BLaER1 treated with 17β-estradiol and CSF1 and Interleukin-3, amounts not matched to agents 10 nM and 100 nM (cell line): Measurements from ENCODE around the gene NAA80.

Experiments
- H3K27ac ChIP-seq, 11 experiments: shearing (Covaris generic); formaldehyde crosslinking; 2 replicates each; pipeline ENCODE4 v1.8.1; 2022
- H3K27me3 ChIP-seq, 11 experiments: shearing (Covaris generic); formaldehyde crosslinking; 2 replicates each; pipeline ENCODE4 v1.8.1; 2022
- H3K36me3 ChIP-seq, 11 experiments: shearing (Covaris generic); formaldehyde crosslinking; 2 replicates each; pipeline ENCODE4 v1.8.1; 2022
- H3K4me1 ChIP-seq, 10 experiments: shearing (Covaris generic); formaldehyde crosslinking; 2 replicates each; pipeline ENCODE4 v1.8.1; 2022
- H3K4me2 ChIP-seq, 11 experiments: shearing (Covaris generic); formaldehyde crosslinking; 2 replicates each; pipeline ENCODE4 v1.8.1; 2022
- H3K4me3 ChIP-seq, 10 experiments: shearing (Covaris generic); formaldehyde crosslinking; 2 replicates each; pipeline ENCODE4 v1.8.1; 2022
- H3K9ac ChIP-seq, 11 experiments: shearing (Covaris generic); formaldehyde crosslinking; 2 replicates each; pipeline ENCODE4 v1.8.1; 2022
- H3K9me3 ChIP-seq, 11 experiments: shearing (Covaris generic); formaldehyde crosslinking; replicated peaks in 1 of 11; 2 replicates each; pipeline ENCODE4 v1.8.1; 2022
- H4K20me1 ChIP-seq, 11 experiments: shearing (Covaris generic); formaldehyde crosslinking; 2 replicates each; pipeline ENCODE4 v1.8.1; 2022
- Cebpa-rat ChIP-seq, 11 experiments: shearing (Covaris generic); IDR thresholded peaks; 2 replicates each; pipeline ENCODE4 v1.8.1; 2022

NAA80 gene

DNA sequence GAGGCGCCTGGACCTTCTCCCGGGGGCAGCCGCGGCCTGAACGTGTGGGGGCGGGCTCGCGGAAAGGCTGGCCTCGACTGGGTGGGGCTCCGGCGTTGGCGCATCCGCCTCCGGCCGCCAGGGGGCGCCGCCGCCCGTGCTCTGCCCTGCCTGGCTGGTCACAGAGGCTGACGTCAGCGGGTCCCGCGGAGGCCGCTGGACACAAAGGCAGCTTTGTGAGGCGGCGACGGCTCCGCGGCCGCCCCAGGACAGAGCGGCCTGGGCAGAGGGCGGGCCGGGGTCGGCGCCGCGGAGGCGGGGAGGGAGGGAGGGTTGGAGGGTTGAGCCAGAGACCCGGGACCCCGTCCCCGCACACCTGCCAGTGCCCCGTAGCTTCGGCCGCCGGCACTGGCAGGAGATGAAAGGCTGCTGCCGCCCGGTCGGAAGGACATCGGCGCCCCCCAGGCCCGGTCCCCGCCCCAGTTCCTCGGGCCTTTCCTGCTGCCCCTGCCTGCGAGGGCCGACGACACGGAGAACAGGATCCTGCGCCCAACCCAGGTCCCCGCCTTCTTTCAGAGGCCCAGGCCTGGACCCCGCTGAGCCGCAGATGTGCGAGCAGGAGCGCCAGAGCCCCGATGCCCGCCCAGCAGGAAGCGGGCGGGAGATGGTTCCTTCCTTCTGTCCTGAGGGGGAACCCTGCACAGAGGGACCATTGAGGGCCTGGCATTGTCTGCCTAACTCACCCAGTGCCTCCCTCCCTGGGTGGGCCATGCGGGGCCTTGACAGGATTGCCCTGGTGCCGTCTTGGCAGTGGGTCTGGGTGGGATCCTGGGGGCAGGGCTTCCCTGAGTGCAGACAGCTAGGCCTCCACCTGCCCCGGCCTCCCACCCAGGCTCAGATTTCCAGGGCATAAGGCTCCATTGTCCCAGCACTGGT is 38.9 kb downstream of the NAA80 start:
- H3K9me3 ChIP-seq = no peaks in the 10 kb centered on the region
- H3K4me2 ChIP-seq = peak overlapping the region; percentile 83 to 97 (median 93)
- H3K9ac ChIP-seq = peak overlapping the region; percentile 78 to 88 (median 86)
- TF ChIP-seq Cebpa-rat (IDR thresholded peaks at IDR 0.05) = no peak
- H3K27ac ChIP-seq = peak overlapping the region; percentile 71 to 91 (median 86); a peak in 21 of 22 replicates
- peaks cover 28 to 64% (median 48%) of the 10 kb centered on the region in 10 experiments for H3K4me1 ChIP-seq
- H3K4me3 ChIP-seq = peak overlapping the region; percentile 42 to 72 (median 61)
- H4K20me1 ChIP-seq = peaks cover 10 to 85% (median 41%) of the 10 kb centered on the region in 11 experiments; a peak in 21 of 22 replicates
- H3K36me3 ChIP-seq = peaks cover 35 to 45% (median 42%) of the 10 kb centered on the region in 11 experiments
- peaks cover 0 to under 1% (median 0%) of the 10 kb centered on the region in 11 experiments; a peak in 2 of 22 replicates for H3K27me3 ChIP-seq

- H3K27me3 ChIP-seq = no peaks in the 10 kb centered on the region
- peak overlapping the region; percentile 78 to 88 (median 86); a peak in 21 of 22 replicates for H3K9ac ChIP-seq
- peak overlapping the region; percentile 10 to 72 (median 61); a peak in 8 of 20 replicates for H3K4me3 ChIP-seq
- H3K4me2 ChIP-seq = peak overlapping the region; percentile 83 to 97 (median 93)
- no peaks in the 10 kb centered on the region for H3K9me3 ChIP-seq
- peaks cover 42 to 53% (median 50%) of the 10 kb centered on the region in 11 experiments for H3K36me3 ChIP-seq
- peaks cover 18 to 88% (median 48%) of the 10 kb centered on the region in 11 experiments for H4K20me1 ChIP-seq
- peak overlapping the region in 9 of 11 experiments; percentile 20 to 88 (median 86); a peak in 15 of 22 replicates for H3K27ac ChIP-seq
- no peak for TF ChIP-seq Cebpa-rat (IDR thresholded peaks at IDR 0.05)
- peaks cover 35 to 66% (median 55%) of the 10 kb centered on the region in 10 experiments for H3K4me1 ChIP-seq
Measured at GRCh38 chr3:50259432-50260026, 39.7 kb downstream of the NAA80 start.

DNA sequence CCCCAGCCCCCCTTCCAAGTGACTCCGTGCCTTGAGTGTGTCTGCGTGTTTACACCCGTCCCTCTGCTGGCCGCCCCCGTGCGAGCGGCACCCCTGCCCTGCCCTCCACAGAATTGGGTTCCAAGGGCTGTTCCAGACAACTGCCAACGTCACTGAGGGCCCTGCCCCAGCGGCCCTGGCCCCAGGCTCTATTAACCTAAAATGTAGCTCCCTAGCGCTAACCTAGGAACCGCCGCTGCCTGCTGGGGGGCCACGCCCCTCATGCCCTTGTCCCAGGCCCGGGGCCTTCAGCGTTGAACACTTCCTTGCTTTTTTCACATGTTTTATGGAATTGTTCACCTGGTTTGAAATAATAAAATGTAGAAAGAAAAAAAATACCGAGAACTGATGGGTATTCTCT is 40.2 kb downstream of the NAA80 start:
- peak overlapping the region in 8 of 11 experiments; percentile 15 to 88 (median 86); a peak in 12 of 22 replicates for H3K9ac ChIP-seq
- no peak overlapping the region for H3K27ac ChIP-seq
- H3K4me2 ChIP-seq = peak overlapping the region in 7 of 11 experiments; percentile 83 to 97 (median 93); a peak in 9 of 22 replicates
- H3K27me3 ChIP-seq = no peaks in the 10 kb centered on the region
- H3K4me1 ChIP-seq = peaks cover 41 to 66% (median 54%) of the 10 kb centered on the region in 10 experiments
- no peaks in the 10 kb centered on the region for H3K9me3 ChIP-seq
- H3K4me3 ChIP-seq = 0 out of 20 replicates have a peak overlapping the region, but pooled peaks of 1 of the 10 experiments have one; percentile 61
- peaks cover 23 to 90% (median 54%) of the 10 kb centered on the region in 11 experiments for H4K20me1 ChIP-seq
- peaks cover 48 to 58% (median 55%) of the 10 kb centered on the region in 11 experiments for H3K36me3 ChIP-seq
- TF ChIP-seq Cebpa-rat (IDR thresholded peaks at IDR 0.05) = no peak

- Histone ChIP-seq H3K9ac (peak overlapping the region in 7 of 11 experiments; percentile 18 to 88 (median 28); a peak in 8 of 22 replicates), H3K36me3 (peaks cover 50 to 67% (median 64%) of the 10 kb centered on the region in 11 experiments), H4K20me1 (peaks cover 29 to 92% (median 62%) of the 10 kb centered on the region in 11 experiments), H3K27me3 (no peaks in the 10 kb centered on the region), H3K27ac (no peak overlapping the region; a peak in 1 of 22 replicates), H3K9me3 (no peaks in the 10 kb centered on the region), H3K4me3 (no peak overlapping the region), H3K4me1 (peaks cover 46 to 73% (median 59%) of the 10 kb centered on the region in 10 experiments), H3K4me2 (peak overlapping the region in 1 of 11 experiments; percentile 83; a peak in 1 of 22 replicates)
- no peak for TF ChIP-seq Cebpa-rat (IDR thresholded peaks at IDR 0.05)
Measured at GRCh38 chr3:50258029-50258680, 41.0 kb downstream of the NAA80 start.

GRCh38 chr3:50256978-50257890 is 42.0 kb downstream of the NAA80 start:
- no peaks in the 10 kb centered on the region for H3K27me3 ChIP-seq
- H3K9ac ChIP-seq = no peak overlapping the region
- no peaks in the 10 kb centered on the region for H3K9me3 ChIP-seq
- H3K4me1 ChIP-seq = peaks cover 42 to 82% (median 65%) of the 10 kb centered on the region in 10 experiments
- H4K20me1 ChIP-seq = peaks cover 38 to 92% (median 71%) of the 10 kb centered on the region in 11 experiments
- H3K4me2 ChIP-seq = no peak overlapping the region; a peak in 1 of 22 replicates
- peaks cover 59 to 76% (median 73%) of the 10 kb centered on the region in 11 experiments for H3K36me3 ChIP-seq
- no peak for TF ChIP-seq Cebpa-rat (IDR thresholded peaks at IDR 0.05)
- no peak overlapping the region for H3K27ac ChIP-seq
- H3K4me3 ChIP-seq = no peak overlapping the region

DNA sequence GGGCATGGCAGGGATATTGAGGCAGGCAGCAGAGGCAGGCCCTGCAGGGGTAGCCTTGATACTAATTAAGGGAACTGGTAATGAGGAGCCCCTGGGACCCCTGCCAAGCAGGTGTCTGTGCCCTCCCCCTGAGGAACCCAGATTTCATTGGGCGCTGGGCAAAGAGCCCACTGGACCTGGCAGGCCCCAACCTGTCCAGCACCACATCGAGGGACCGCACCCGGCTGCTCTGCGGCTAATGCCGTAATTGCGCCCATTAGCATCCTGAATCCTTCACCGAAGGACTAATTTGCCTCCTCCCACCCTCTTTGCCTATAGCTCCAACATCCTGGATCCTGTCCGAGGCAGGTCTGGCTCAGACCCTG is 44.0 kb downstream of the NAA80 start:
- peaks cover 58 to 97% (median 91%) of the 10 kb centered on the region in 11 experiments for H4K20me1 ChIP-seq
- no peak for TF ChIP-seq Cebpa-rat (IDR thresholded peaks at IDR 0.05)
- H3K27ac ChIP-seq = peak overlapping the region in 10 of 11 experiments; percentile 14 to 71 (median 54); a peak in 17 of 22 replicates
- H3K4me1 ChIP-seq = peaks cover 22 to 92% (median 57%) of the 10 kb centered on the region in 10 experiments
- H3K9ac ChIP-seq = peak overlapping the region; percentile 3 to 65 (median 47); a peak in 12 of 22 replicates
- H3K4me3 ChIP-seq = no peak overlapping the region
- peak overlapping the region; percentile 16 to 85 (median 61); a peak in 18 of 22 replicates for H3K4me2 ChIP-seq
- no peaks in the 10 kb centered on the region for H3K27me3 ChIP-seq
- H3K36me3 ChIP-seq = peaks cover 79 to 96% (median 93%) of the 10 kb centered on the region in 11 experiments
- no peaks in the 10 kb centered on the region for H3K9me3 ChIP-seq

DNA sequence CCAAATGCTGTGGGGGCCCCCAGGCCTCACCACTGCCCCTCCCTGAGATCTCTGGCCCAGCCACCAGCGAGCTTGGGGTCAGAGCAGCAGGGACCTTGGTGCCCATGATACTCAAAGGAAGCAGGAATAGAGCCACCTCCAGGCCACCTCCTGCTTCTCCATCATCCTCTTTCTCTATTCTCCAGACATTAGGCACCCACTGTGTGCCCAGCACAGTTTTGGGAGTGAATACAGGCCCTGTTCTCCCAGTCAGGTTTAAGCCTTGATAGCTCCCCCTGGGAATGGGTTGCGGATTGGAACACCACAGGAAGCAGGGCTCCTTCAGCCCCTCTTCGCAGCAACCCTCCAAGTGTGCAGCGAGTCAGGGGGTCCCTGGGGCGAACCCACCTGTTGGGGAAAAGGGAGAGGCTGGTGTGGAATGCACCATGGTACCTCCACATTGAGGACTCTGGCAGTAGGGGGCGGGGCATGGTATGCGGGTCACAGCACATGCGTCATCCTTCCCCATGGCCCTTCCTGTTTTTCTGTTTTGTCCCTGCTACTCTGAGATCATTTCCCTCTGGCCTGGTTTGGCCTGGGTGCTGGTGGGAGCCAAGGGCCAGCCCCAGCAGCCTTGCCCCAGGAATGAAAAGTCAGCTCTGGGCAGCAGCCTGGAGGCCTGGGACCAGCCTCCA is 44.5 kb downstream of the NAA80 start:
- Histone ChIP-seq H4K20me1 (peaks cover 63 to 100% (median 97%) of the 10 kb centered on the region in 11 experiments), H3K27me3 (no peaks in the 10 kb centered on the region), H3K4me3 (no peak overlapping the region; a peak in 1 of 20 replicates), H3K9ac (peak overlapping the region; percentile 3 to 75 (median 47); a peak in 16 of 22 replicates), H3K27ac (peak overlapping the region in 10 of 11 experiments; percentile 34 to 71 (median 60); a peak in 19 of 22 replicates), H3K4me1 (peaks cover 20 to 95% (median 60%) of the 10 kb centered on the region in 10 experiments), H3K36me3 (peaks cover 84 to 100% (median 97%) of the 10 kb centered on the region in 11 experiments), H3K4me2 (peak overlapping the region; percentile 16 to 85 (median 61); a peak in 19 of 22 replicates), H3K9me3 (no peaks in the 10 kb centered on the region)
- no peak for TF ChIP-seq Cebpa-rat (IDR thresholded peaks at IDR 0.05)
